ENCODE data around the gene AQP6. TPM values are rescaled to one million over a fixed set of nuclear protein-coding genes. Genes with fewer than 3 reads are reported as not detected.

AQP6 gene
- total RNA-seq, 1 experiment from 2014 or later, result not detected

DNA sequence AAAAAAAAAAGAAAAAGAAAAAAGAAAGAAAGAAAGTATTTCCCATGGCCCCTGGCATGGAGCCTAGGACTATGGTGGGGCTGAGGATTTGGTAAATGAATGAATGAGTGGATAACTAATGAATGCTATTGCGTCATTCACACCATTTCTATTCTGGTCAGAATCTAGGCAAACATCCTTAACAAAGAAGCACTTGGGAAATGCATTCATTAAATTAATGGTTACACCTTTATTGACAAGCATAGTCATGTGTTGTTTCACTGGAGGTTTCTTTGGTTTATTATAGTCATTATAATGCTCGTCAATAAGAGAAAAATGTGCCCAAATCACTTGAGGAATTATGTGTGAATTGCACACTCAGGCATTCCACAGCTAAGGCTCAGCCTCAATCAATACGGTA is 35.8 kb upstream of the AQP6 start:
- Histone ChIP-seq H3K27ac (no peak overlapping the region), H3K4me3 (no peak overlapping the region), H3K36me3 (no peaks in the 10 kb centered on the region), H3K9me3 (replicated peaks) (no peaks in the 10 kb centered on the region), H3K27me3 (replicated peaks) (no peaks in the 10 kb centered on the region), H3K4me1 (replicated peaks) (no peaks in the 10 kb centered on the region)
- DNase-seq (ENCODE audit: low read depth in 1 of 2, low spot score in 2 of 2), result no peak

DNA sequence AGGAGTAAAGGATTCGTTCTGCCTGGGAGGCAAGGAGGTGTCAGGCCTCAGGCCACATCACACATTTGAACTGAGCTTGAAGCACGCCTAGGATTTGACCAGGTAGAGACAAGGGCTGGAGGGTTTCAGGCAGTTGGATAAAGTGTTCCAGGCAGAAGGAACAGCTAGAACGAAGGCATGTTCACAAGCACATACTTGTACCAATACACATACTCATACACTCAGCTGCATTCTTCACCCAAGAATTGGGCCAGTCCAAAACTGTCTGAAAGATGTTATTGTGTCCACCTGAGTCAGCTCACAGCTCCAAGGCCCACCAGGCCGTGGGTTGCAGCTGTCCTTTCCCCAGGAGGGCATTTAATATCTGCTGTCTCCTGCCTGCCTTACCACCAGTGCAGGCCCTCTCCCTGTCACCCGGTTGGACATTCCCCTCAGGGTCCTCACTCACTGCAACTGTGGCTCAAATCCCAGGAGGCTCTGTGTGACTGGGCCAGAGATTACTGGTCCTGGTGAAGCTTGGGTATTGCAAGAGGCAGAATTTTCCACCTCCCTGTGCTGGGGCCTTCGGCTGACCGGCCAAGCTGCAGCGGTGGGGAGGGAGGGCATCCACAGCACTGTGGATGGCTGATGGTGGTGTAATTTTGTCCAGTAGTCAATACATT is 35.0 kb upstream of the AQP6 start:
- Histone ChIP-seq H3K27me3 (replicated peaks) (no peaks in the 10 kb centered on the region), H3K9me3 (replicated peaks) (no peaks in the 10 kb centered on the region), H3K4me1 (replicated peaks) (no peaks in the 10 kb centered on the region), H3K27ac (no peak overlapping the region), H3K4me3 (no peak overlapping the region), H3K36me3 (no peaks in the 10 kb centered on the region)
- DNase-seq (ENCODE audit: low read depth in 1 of 2, low spot score in 2 of 2), result no peak

DNA sequence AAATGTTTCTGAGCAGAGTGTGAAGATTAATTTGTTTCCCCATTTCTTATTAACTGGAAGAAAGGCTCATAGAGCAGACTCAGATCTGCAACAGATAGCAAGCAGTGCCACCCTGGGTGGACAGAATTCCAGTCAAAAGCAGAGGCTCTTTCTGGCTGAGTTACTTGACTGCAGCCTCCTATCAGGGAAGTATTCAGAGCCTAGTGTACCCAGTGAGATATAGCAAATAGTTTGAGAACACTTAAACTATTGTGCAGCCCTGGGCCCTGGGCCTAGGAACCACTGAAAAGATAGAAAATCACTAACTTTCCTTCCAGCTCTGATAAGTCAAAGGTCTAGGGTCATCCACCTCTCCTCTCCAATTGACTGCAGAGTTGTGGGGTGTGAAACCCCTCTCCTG is 33.4 kb upstream of the AQP6 start:
- Histone ChIP-seq H3K27ac (no peak overlapping the region), H3K27me3 (replicated peaks) (no peaks in the 10 kb centered on the region), H3K36me3 (no peaks in the 10 kb centered on the region), H3K9me3 (replicated peaks) (no peaks in the 10 kb centered on the region), H3K4me1 (replicated peaks) (no peaks in the 10 kb centered on the region), H3K4me3 (no peak overlapping the region)
- no peak for DNase-seq (ENCODE audit: low read depth in 1 of 2, low spot score in 2 of 2)

DNA sequence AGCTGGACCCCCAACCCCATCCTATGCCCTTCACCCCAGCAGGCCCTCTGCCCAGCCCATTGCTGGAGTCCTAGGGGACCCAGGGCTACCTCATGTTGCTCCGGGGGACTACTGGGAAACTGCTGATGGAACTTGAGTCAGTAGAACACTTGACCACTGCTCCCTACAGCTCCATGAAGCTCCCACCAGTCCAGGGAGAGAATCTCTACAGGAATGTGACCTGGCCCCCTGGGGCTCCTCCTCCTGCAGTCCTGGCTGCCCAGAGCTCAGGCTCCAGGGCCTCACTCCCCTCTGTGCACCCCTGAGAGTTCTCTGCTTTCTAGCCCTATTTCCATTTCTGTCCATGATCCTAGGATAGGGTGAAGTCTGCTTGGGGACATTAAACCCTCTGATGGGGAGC is 33.0 kb upstream of the AQP6 start:
- peak in 1 of 2 experiments; percentile 31 for DNase-seq (ENCODE audit: low read depth in 1 of 2, low spot score in 2 of 2)
- Histone ChIP-seq H3K9me3 (replicated peaks) (no peaks in the 10 kb centered on the region), H3K4me3 (no peak overlapping the region), H3K27me3 (replicated peaks) (no peaks in the 10 kb centered on the region), H3K27ac (no peak overlapping the region), H3K36me3 (no peaks in the 10 kb centered on the region), H3K4me1 (replicated peaks) (no peaks in the 10 kb centered on the region)

DNA sequence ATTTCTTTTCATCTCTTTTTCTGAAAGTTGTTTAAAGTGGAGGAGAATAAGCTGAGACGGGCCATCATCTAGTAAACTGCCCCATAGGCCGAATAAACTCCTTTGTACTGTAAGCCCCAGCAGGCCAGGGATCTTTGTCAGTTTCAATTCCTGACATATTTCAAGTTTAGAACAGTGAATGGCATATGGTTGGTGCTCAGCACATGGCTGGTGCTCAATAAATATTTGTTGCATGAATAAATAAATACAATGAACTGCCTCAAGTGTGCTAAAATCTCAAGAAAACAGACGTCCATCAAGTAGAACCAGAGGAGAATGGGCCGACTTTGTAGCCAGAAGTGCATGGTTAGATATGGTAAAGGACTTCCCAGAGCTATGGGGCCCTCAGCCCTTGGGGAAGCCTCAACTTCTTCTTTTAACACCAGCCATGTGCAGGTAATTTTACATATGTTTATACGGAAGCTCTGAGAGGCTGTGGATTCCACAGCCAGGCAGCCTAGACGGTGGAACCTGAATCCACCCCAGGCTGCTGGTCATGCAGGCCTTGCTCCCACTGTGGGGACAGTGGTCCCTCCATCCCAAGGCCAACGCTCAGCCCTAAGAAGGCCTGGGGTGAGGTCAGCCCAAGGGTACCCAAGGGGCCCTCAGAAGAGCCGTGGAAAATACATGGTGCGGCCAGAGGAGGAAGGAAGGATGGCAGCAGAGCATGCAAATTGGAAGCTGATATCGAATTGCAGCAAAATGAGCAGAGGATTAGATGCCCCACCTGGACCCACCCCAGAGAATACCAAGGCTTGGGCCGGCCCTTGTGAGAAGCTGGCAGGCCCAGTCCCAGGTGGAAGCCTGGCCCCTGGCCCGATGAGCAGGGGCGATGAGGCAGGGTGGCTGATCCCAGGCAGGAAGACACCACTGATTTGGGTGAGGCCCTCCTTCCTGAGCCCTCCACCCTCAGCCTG is 30.9 kb upstream of the AQP6 start:
- H3K4me1 ChIP-seq (replicated peaks), result no peaks in the 10 kb centered on the region
- no peaks in the 10 kb centered on the region for H3K27me3 ChIP-seq (replicated peaks)
- H3K9me3 ChIP-seq (replicated peaks), result no peaks in the 10 kb centered on the region
- H3K36me3 ChIP-seq, result no peaks in the 10 kb centered on the region
- no peak overlapping the region for H3K27ac ChIP-seq
- H3K4me3 ChIP-seq, result no peak overlapping the region
- DNase-seq (ENCODE audit: low read depth in 1 of 2, low spot score in 2 of 2), result no peak

DNA sequence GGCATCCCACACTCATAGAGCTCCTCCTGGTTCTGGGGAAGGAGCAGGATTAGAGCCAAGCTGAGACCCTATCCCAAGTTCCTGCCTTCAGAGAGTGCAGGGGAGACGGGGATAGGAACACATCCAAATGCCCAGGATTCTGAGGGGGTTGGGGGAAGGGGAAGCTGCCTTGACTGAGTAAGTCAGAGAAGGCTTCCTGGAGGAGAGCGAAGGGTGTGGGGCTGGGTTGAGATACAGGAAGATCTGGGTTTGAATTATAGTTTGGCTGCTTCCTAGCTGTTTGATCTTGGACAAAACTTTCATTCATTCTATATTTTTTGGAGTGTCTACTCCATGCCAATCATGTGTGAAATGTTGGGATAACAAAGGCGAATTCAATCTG is 30.2 kb upstream of the AQP6 start:
- Histone ChIP-seq H3K27ac (no peak overlapping the region), H3K4me3 (no peak overlapping the region), H3K27me3 (replicated peaks) (no peaks in the 10 kb centered on the region), H3K36me3 (no peaks in the 10 kb centered on the region), H3K4me1 (replicated peaks) (no peaks in the 10 kb centered on the region), H3K9me3 (replicated peaks) (no peaks in the 10 kb centered on the region)
- DNase-seq (ENCODE audit: low read depth in 1 of 2, low spot score in 2 of 2), result no peak

DNA sequence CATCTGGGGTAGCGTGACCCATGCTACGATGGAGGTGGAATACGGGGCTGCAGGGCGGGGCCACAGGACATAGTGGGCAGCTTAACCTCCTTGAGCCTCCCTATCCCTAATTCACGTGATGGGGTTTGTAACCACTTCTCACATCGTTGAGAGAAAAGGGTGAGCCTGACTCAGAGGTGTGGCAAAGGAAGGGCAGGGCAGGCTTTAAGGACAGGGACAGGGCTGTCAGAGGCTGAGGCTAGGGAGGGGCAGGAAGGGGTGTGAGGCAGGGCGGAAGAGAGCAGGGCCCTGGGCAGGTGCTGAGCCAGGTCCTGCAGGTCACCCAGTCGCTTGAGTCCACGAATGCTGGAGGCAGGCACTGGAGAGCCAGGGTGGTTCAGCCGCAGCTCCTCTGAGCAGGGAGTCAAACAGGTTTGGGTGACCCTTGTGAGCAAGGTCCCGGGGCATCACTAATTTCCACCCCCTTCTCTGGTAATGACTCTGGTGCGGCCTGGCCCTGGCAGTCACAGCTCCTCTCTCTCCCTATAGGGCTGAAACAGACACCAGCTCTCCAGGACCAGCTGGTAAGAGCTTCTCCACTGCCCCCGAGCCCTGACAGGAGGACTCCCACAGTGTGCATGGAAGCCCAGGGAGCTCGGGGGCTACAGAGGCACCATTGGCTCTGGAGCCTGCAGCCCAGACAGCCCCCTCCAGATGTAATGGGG is 29.7 kb upstream of the AQP6 start:
- Histone ChIP-seq H3K4me1 (replicated peaks) (no peaks in the 10 kb centered on the region), H3K36me3 (no peaks in the 10 kb centered on the region), H3K27ac (no peak overlapping the region), H3K4me3 (no peak overlapping the region), H3K9me3 (replicated peaks) (no peaks in the 10 kb centered on the region), H3K27me3 (replicated peaks) (no peaks in the 10 kb centered on the region)
- DNase-seq (ENCODE audit: low read depth in 1 of 2, low spot score in 2 of 2), result no peak

DNA sequence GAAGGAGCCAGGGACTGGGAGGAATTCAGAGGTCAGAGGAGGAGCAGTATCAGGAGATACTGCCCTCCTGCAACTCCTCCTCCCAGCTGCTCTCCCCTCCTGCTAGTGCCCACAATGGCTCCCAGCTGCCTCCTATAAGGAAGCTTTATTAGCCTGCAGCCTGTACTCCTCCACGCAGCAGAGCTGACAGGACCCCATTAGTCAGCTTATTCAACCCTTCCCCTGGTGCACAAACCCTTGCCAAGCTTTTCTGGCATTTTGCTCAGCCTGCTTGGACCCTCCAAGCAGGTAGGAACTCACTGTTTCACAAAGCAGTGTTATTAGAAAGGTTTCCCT is 29.2 kb upstream of the AQP6 start:
- no peak for DNase-seq (ENCODE audit: low read depth in 1 of 2, low spot score in 2 of 2)
- no peaks in the 10 kb centered on the region for H3K27me3 ChIP-seq (replicated peaks)
- no peaks in the 10 kb centered on the region for H3K9me3 ChIP-seq (replicated peaks)
- H3K4me3 ChIP-seq, result no peak overlapping the region
- H3K27ac ChIP-seq, result no peak overlapping the region
- H3K4me1 ChIP-seq (replicated peaks), result no peaks in the 10 kb centered on the region
- no peaks in the 10 kb centered on the region for H3K36me3 ChIP-seq

DNA sequence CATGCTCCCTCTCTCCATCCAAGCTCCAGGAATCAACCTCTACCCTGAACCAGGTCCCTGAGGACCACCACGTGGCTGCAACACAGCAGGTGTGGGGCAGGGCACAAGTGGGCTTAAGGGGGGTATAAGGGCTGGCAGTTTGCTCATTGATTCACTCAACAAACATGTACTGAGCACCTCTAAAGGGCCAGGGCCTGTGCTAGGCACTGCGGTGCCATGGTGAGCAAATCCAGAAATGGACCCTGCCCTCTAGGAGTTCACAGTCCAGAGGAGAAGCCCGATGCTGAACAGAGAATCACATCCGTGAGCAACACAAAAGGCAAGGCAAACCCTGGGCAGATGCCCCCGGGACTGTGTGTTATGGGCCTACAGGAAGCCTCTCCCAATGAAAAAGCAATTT is 28.7 kb upstream of the AQP6 start:
- no peak overlapping the region for H3K4me3 ChIP-seq
- no peak for DNase-seq (ENCODE audit: low read depth in 1 of 2, low spot score in 2 of 2)
- H3K36me3 ChIP-seq, result no peaks in the 10 kb centered on the region
- no peaks in the 10 kb centered on the region for H3K9me3 ChIP-seq (replicated peaks)
- no peaks in the 10 kb centered on the region for H3K27me3 ChIP-seq (replicated peaks)
- no peaks in the 10 kb centered on the region for H3K4me1 ChIP-seq (replicated peaks)
- H3K27ac ChIP-seq, result no peak overlapping the region

DNA sequence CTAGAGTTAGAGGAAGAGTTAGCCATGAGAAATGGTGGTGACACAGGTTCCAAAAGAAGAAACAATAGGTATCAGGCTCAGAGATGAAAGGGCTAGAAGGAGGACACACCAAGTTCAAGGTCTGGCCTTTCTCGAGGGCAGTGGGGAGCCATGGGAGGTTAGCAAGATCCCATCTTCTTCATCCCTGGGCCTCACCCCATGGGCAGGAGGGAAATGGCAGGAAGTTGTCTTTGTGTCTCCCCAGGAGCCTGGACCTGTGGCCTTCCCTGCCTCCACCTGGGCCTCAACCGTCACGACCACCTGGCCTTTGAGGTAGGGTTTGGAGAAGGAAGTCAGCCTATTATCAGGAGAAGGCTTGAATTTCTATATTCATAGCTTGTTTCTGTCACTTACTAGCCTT is 28.0 kb upstream of the AQP6 start:
- Histone ChIP-seq H3K9me3 (replicated peaks) (no peaks in the 10 kb centered on the region), H3K4me3 (no peak overlapping the region), H3K27me3 (replicated peaks) (no peaks in the 10 kb centered on the region), H3K36me3 (no peaks in the 10 kb centered on the region), H3K27ac (no peak overlapping the region), H3K4me1 (replicated peaks) (no peaks in the 10 kb centered on the region)
- no peak for DNase-seq (ENCODE audit: low read depth in 1 of 2, low spot score in 2 of 2)

DNA sequence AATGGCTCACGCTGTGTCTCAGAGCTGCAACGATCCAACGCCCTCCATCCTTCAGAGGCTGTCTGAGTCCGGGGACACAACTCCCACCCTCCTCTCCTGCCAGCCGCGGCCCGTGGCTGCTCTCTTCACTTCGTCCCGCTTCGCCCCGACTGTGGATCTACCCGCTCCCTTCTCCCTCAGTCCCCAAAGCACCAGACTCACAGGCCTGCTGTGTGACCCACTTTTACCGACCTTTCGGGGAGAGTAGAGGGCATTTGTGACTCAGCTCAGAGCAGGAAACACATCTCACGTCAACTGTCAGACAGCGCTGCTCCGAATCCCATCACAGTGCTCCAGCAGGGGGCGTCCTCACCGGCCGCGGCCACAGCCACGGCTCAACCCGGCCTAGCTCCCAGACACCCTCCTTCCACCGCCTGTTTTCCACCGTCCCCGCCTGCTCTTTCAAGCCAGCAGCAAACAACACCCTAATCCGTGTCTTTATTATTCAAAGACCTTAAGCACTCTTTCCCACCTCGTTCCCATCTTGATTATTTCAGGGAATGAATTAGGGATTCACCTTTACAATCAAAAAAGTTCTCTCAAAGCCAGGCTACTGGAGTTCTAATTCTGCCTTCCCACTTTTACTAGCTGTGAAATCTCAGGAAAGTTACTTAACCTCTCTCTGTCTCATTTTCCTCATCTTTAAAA is 27.2 kb upstream of the AQP6 start:
- Histone ChIP-seq H3K4me3 (no peak overlapping the region), H3K4me1 (replicated peaks) (no peaks in the 10 kb centered on the region), H3K36me3 (no peaks in the 10 kb centered on the region), H3K27ac (no peak overlapping the region), H3K9me3 (replicated peaks) (no peaks in the 10 kb centered on the region), H3K27me3 (replicated peaks) (no peaks in the 10 kb centered on the region)
- DNase-seq (ENCODE audit: low read depth in 1 of 2, low spot score in 2 of 2), result peak; percentile 63 to 84

DNA sequence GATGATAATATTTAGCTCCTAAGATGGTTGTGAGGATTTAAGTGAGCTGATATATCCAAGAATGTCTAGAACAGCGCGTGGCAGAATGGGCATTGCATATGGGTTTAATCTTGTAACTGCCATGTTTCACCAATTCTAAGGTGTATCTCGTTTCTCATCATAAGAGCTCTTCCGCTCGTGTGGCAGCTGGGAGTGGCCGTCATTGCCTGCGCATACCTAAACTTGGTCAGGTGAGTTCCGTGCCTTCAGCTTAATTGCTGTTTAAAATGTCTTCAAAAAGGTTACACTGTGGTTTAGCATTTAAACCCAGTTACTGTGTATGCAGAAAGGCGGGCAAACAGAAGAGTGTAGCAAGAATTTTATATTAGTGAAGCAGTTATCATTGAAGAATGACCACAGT is 26.7 kb upstream of the AQP6 start:
- H3K27me3 ChIP-seq (replicated peaks), result no peaks in the 10 kb centered on the region
- no peaks in the 10 kb centered on the region for H3K36me3 ChIP-seq
- no peak overlapping the region for H3K4me3 ChIP-seq
- H3K27ac ChIP-seq, result no peak overlapping the region
- DNase-seq (ENCODE audit: low read depth in 1 of 2, low spot score in 2 of 2), result no peak
- H3K4me1 ChIP-seq (replicated peaks), result no peaks in the 10 kb centered on the region
- no peaks in the 10 kb centered on the region for H3K9me3 ChIP-seq (replicated peaks)

DNA sequence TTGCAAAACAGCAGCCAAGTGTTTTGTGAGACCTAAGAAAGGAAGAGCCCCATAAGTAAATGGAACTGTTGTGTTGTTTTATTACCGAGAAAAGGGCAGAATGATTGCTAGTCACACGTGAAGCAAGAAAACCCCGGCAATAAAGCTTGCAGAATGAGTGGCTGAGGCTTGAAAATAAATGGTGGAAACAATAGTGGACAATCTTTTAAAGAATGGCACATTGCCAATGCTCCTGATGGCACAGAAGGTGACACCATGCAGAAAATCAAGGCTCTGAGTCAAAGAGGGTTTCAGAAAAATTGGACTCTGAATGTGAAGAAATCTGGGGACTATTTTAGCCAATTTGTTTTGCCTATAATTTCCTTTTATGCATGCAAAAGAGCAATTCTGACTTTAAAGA is 26.2 kb upstream of the AQP6 start:
- no peak for DNase-seq (ENCODE audit: low read depth in 1 of 2, low spot score in 2 of 2)
- Histone ChIP-seq H3K36me3 (no peaks in the 10 kb centered on the region), H3K4me3 (no peak overlapping the region), H3K9me3 (replicated peaks) (no peaks in the 10 kb centered on the region), H3K4me1 (replicated peaks) (no peaks in the 10 kb centered on the region), H3K27me3 (replicated peaks) (no peaks in the 10 kb centered on the region), H3K27ac (no peak overlapping the region)
